ENCODE data around the gene MAP4K2. TPM values are rescaled to one million over a fixed set of nuclear protein-coding genes. Genes with fewer than 3 reads are reported as not detected.

MAP4K2 gene
- total RNA-seq, 1 experiment from 2014 or later: 46.5 TPM

DNA sequence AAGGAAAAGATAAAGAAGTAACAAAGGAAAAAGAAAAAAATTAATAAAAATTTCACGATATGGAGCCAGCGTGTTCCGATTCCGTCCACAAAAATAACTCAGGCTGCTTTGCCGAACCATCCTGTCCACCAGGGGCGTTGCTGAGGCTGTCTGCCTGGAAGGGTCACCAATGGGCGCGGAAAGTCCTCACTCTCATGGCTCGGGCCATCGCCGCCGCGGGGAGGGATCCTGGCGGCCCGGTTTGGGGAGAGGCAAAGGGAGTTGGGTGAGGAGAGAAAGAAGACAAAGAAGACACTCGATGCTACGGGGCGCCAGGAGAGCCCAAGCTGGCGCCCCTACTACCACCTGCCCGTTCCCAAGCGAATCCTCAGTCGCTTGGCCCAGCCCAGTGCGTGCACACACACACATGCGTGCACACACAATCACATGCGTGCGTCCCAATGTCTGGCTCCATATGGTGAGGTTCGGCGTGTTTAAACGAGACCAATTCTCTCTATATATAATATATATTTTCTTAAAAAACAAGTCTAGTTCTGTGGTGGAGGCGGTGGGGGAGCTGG lies 37.6 kb downstream of the MAP4K2 start:
- DNase-seq (ENCODE audit: low spot score): no peak
- CTCF ChIA-PET: no interaction called here
- POLR2A ChIA-PET (ENCODE audit: low non-redundant PET): no interaction called here
- H3K4me1 ChIP-seq (ENCODE audit: insufficient read depth, low read length, poor library complexity, severe bottlenecking): peaks cover 37% of the 10 kb centered on the region
- TF ChIP-seq EZH2 (IDR thresholded peaks at IDR 0.05; ENCODE audit: borderline replicate concordance, low read depth, low read length, poor library complexity, severe bottlenecking) (no peak), CTCF (conservative IDR thresholded peaks at IDR 0.05; ENCODE audit: low read depth, low read length) (peak; percentile 52)
- peaks cover 80% of the 10 kb centered on the region for H3K36me3 ChIP-seq (ENCODE audit: insufficient read depth, low read length, poor library complexity, severe bottlenecking)
- no TSS peak for BruUV-seq (replicated peaks)
- no peak overlapping the region for H3K27ac ChIP-seq (ENCODE audit: low read depth, low read length, poor library complexity, severe bottlenecking)
- no peaks in the 10 kb centered on the region for H3K27me3 ChIP-seq (replicated peaks; ENCODE audit: insufficient read depth, low read depth, low read length, poor library complexity)
- H3K4me3 ChIP-seq (ENCODE audit: low read depth, low read length, poor library complexity, severe bottlenecking): no peak overlapping the region
- intact Hi-C loops (cut with micrococcal nuclease; ENCODE audit: unreplicated experiment): no loop called here
- H3K9me3 ChIP-seq (ENCODE audit: low read depth, low read length, poor library complexity, severe bottlenecking): no peaks in the 10 kb centered on the region

DNA sequence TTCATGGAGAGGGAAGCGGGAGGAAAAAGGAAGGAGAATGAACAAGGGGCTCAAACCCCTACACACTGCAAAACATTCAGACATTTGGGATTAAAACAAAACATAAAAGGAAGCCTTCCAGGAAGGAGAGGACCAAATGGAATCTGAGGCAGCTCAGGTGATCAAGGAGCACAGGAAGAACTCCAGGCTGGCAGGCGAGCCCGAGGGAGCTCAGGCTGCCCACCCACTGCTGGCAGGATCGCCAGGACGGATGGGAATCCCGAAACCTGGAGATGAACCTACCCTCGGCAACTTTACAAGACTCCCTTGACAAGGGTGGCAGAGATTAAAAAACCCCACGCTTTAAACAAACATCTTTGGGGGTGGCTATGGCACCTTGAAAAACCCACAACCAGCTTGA lies 38.3 kb downstream of the MAP4K2 start:
- H3K4me1 ChIP-seq (ENCODE audit: insufficient read depth, low read length, poor library complexity, severe bottlenecking): peaks cover 37% of the 10 kb centered on the region
- CTCF ChIA-PET: interaction anchor here (0.5 to 0.6 kb wide), 2 partner anchors 941 to 1065 kb away, joined by 3 to 4 read pairs; no protein-coding TSS in a partner anchor
- H3K9me3 ChIP-seq (ENCODE audit: low read depth, low read length, poor library complexity, severe bottlenecking): no peaks in the 10 kb centered on the region
- H3K27ac ChIP-seq (ENCODE audit: low read depth, low read length, poor library complexity, severe bottlenecking): peak overlapping the region; percentile 60
- BruUV-seq (replicated peaks): TSS peak; percentile 59
- TF ChIP-seq EZH2 (IDR thresholded peaks at IDR 0.05; ENCODE audit: borderline replicate concordance, low read depth, low read length, poor library complexity, severe bottlenecking): no peak
- TF ChIP-seq CTCF (conservative IDR thresholded peaks at IDR 0.05; ENCODE audit: low read depth, low read length): no peak
- POLR2A ChIA-PET (ENCODE audit: low non-redundant PET): no interaction called here
- H3K36me3 ChIP-seq (ENCODE audit: insufficient read depth, low read length, poor library complexity, severe bottlenecking): peaks cover 74% of the 10 kb centered on the region
- no peak for DNase-seq (ENCODE audit: low spot score)
- no peak overlapping the region for H3K4me3 ChIP-seq (ENCODE audit: low read depth, low read length, poor library complexity, severe bottlenecking)
- no peaks in the 10 kb centered on the region for H3K27me3 ChIP-seq (replicated peaks; ENCODE audit: insufficient read depth, low read depth, low read length, poor library complexity)
- intact Hi-C loops (cut with micrococcal nuclease; ENCODE audit: unreplicated experiment): no loop called here

DNA sequence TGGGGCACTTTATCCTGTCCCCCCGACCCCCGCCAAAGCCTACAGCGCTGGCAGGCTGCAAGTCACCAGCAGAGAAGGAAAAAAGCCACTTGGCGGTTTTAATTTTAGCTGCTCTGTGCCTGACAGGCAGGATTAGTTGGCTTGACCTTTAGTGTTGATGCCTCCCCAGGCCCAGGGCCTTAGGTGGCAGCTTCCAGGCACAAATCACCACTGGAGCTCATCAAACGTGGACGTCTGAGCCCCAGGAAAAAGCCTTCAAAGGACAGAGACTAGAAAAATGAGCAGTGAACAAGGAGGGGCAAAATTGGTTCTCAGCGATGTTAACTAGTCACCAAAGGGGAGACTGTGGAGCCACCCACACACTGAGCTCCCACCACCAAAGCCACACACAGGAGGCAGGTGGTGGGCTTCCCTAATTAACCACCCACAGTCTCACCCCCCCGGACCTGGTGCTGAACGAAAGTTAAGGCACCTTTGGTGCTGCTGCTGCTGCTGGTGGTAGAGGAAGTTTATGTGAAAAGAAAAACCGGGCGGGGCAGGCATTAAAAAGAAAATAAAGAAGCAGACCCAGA lies 38.9 kb downstream of the MAP4K2 start:
- POLR2A ChIA-PET (ENCODE audit: low non-redundant PET): interaction anchor here (0.6 kb wide), 1 partner anchor 521 kb away, joined by 5 read pairs; no protein-coding TSS in a partner anchor
- TF ChIP-seq CTCF (conservative IDR thresholded peaks at IDR 0.05; ENCODE audit: low read depth, low read length) (no peak), EZH2 (IDR thresholded peaks at IDR 0.05; ENCODE audit: borderline replicate concordance, low read depth, low read length, poor library complexity, severe bottlenecking) (no peak)
- H3K4me3 ChIP-seq (ENCODE audit: low read depth, low read length, poor library complexity, severe bottlenecking): no peak overlapping the region
- peaks cover 68% of the 10 kb centered on the region for H3K36me3 ChIP-seq (ENCODE audit: insufficient read depth, low read length, poor library complexity, severe bottlenecking)
- no peaks in the 10 kb centered on the region for H3K9me3 ChIP-seq (ENCODE audit: low read depth, low read length, poor library complexity, severe bottlenecking)
- CTCF ChIA-PET: interaction anchor here (0.5 kb wide), 1 partner anchor 942 kb away, joined by 3 read pairs; no protein-coding TSS in a partner anchor
- intact Hi-C loops (cut with micrococcal nuclease; ENCODE audit: unreplicated experiment): no loop called here
- H3K27ac ChIP-seq (ENCODE audit: low read depth, low read length, poor library complexity, severe bottlenecking): peak overlapping the region; percentile 60
- peaks cover 37% of the 10 kb centered on the region for H3K4me1 ChIP-seq (ENCODE audit: insufficient read depth, low read length, poor library complexity, severe bottlenecking)
- no peaks in the 10 kb centered on the region for H3K27me3 ChIP-seq (replicated peaks; ENCODE audit: insufficient read depth, low read depth, low read length, poor library complexity)
- DNase-seq (ENCODE audit: low spot score): no peak
- BruUV-seq (replicated peaks): no TSS peak
